Trophoblast cell (in vitro differentiated cells and primary cell): Measurements from ENCODE around the gene HSPA8.

Experiments
- DNase-seq, 2 donors: peaks; one replicate each; pipeline ENCODE4 v3.0.0-alpha.2; 2016
- H2AFZ ChIP-seq: 2 replicates; pipeline ENCODE4 v1.6.1; 2013; ENCODE audit warnings: low read length, moderate library complexity, mild to moderate bottlenecking; ENCODE audit not compliant: insufficient read depth, poor library complexity
- H2AK5ac ChIP-seq: 2 replicates; pipeline ENCODE4 v1.6.1; 2013; ENCODE audit warnings: mild to moderate bottlenecking, low read length
- H2BK120ac ChIP-seq: 2 replicates; pipeline ENCODE4 v1.6.1; 2013; ENCODE audit warnings: low read length, mild to moderate bottlenecking, moderate library complexity; ENCODE audit not compliant: insufficient read depth, poor library complexity
- H2BK12ac ChIP-seq: 2 replicates; pipeline ENCODE4 v1.6.1; 2013; ENCODE audit warnings: mild to moderate bottlenecking, low read length, moderate library complexity
- H2BK5ac ChIP-seq: 2 replicates; pipeline ENCODE4 v1.6.1; 2013; ENCODE audit warnings: low read length, low read depth, moderate library complexity, mild to moderate bottlenecking; ENCODE audit not compliant: poor library complexity
- H3K14ac ChIP-seq: 2 replicates; pipeline ENCODE4 v1.6.1; 2013; ENCODE audit warnings: mild to moderate bottlenecking, low read length
- H3K18ac ChIP-seq: 2 replicates; pipeline ENCODE4 v1.6.1; 2013; ENCODE audit warnings: mild to moderate bottlenecking, low read length
- H3K23ac ChIP-seq: 2 replicates; pipeline ENCODE4 v1.6.1; 2013; ENCODE audit warnings: low read length
- H3K27ac ChIP-seq: 2 replicates; pipeline ENCODE4 v1.5.1; 2013; ENCODE audit warnings: low read depth, mild to moderate bottlenecking, inconsistent platforms, low read length, moderate library complexity
- H3K27me3 ChIP-seq: 2 replicates; pipeline ENCODE4 v1.6.1; 2013; ENCODE audit warnings: inconsistent platforms, mild to moderate bottlenecking, low read length, moderate library complexity; ENCODE audit not compliant: insufficient read depth
- H3K36me3 ChIP-seq, 2 experiments: 1 replicate in 1 of 2; 2 replicates in 1 of 2; pipeline ENCODE4 v1.6.1; 2013; ENCODE audit warnings: low read length in 2 of 2, mild to moderate bottlenecking in 2 of 2, moderate library complexity in 1 of 2; ENCODE audit not compliant: insufficient read depth in 2 of 2, control insufficient read depth in 1 of 2
- H3K4ac ChIP-seq: 2 replicates; pipeline ENCODE4 v1.6.1; 2013; ENCODE audit warnings: low read depth, mild to moderate bottlenecking, low read length, moderate library complexity
- H3K4me1 ChIP-seq, 2 experiments: 1 replicate in 1 of 2; 2 replicates in 1 of 2; pipeline ENCODE4 v1.6.1; 2013; ENCODE audit warnings: low read length in 2 of 2, mild to moderate bottlenecking in 2 of 2, moderate library complexity in 1 of 2; ENCODE audit not compliant: insufficient read depth in 2 of 2, control insufficient read depth in 1 of 2
- H3K4me2 ChIP-seq: 2 replicates; pipeline ENCODE4 v1.6.1; 2013; ENCODE audit warnings: inconsistent platforms, mild to moderate bottlenecking, low read length, moderate library complexity
- H3K4me3 ChIP-seq: 2 replicates; pipeline ENCODE4 v1.5.1; 2013; ENCODE audit warnings: mild to moderate bottlenecking, low read depth, low read length, inconsistent platforms
- H3K79me1 ChIP-seq: one replicate; pipeline ENCODE4 v1.6.1; 2013; ENCODE audit warnings: low read length
- H3K79me2 ChIP-seq: 2 replicates; pipeline ENCODE4 v1.6.1; 2013; ENCODE audit warnings: low read length, mild to moderate bottlenecking; ENCODE audit not compliant: control insufficient read depth, insufficient read depth, poor library complexity
- H3K9ac ChIP-seq: 2 replicates; pipeline ENCODE4 v1.6.1; 2013; ENCODE audit warnings: mild to moderate bottlenecking, low read length
- H3K9me3 ChIP-seq: 2 replicates; pipeline ENCODE4 v1.6.1; 2013; ENCODE audit warnings: low read depth, mild to moderate bottlenecking, control low read depth, inconsistent platforms, low read length; ENCODE audit not compliant: insufficient read depth
- H4K12ac ChIP-seq: 2 replicates; pipeline ENCODE4 v1.6.1; 2013; ENCODE audit warnings: low read depth, mild to moderate bottlenecking, low read length, moderate library complexity
- H4K8ac ChIP-seq: 2 replicates; pipeline ENCODE4 v1.6.1; 2013; ENCODE audit warnings: low read depth, mild to moderate bottlenecking, low read length, moderate library complexity
- H4K91ac ChIP-seq: one replicate; pipeline ENCODE4 v1.6.1; 2013; ENCODE audit warnings: low read depth, mild to moderate bottlenecking, low read length, moderate library complexity
- WGBS: extraction: QIAGEN DNeasy Blood & Tissue Kit; methylation state at CpG from one replicate; pipeline ENCODE4 v1.1.7; 2013; ENCODE audit warnings: missing lambda C conversion rate; ENCODE audit not compliant: insufficient read length, insufficient coverage; ENCODE audit errors: extremely low coverage; 5-methylcytosine and 5-hydroxymethylcytosine counted together

Gene HSPA8

DNA sequence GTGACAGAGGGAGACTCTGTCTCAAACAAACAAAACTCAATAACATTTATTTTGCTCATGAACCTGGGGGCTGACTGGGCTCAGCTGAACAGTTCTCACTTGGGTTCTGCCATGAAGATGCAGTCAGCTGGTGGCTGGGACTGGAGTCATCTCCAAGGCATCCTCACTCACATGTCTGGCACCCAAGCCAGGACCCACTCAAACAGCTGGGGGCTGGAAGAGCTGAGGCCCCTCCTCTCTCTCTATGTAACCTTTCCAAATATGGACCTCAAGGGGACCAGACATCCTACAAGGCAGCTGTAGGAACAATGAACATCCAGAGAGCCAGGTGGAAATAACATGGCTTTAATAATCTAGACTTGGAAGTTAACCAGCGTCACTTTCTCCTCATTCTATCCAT lies 16.8 kb downstream of the HSPA8 start:
- WGBS, result no CpG with 5 or more reads among the region's 1 CpG
- Histone ChIP-seq H3K14ac (no peak overlapping the region), H3K4ac (no peak overlapping the region), H2BK5ac (no peak overlapping the region), H3K79me1 (no peaks in the 10 kb centered on the region), H2BK120ac (no peak overlapping the region), H4K91ac (no peak overlapping the region), H3K9me3 (no peaks in the 10 kb centered on the region), H3K79me2 (no peaks in the 10 kb centered on the region), H3K27ac (no peak overlapping the region), H4K8ac (no peak overlapping the region), H2AK5ac (no peak overlapping the region), H4K12ac (no peak overlapping the region), H3K4me1 (no peaks in the 10 kb centered on the region), H3K9ac (no peak overlapping the region), H3K4me2 (no peak overlapping the region), H3K23ac (no peak overlapping the region), H3K27me3 (no peaks in the 10 kb centered on the region), H2BK12ac (no peak overlapping the region), H2AFZ (no peak overlapping the region), H3K18ac (no peak overlapping the region), H3K36me3 (no peaks in the 10 kb centered on the region), H3K4me3 (no peak overlapping the region)
- no peak for DNase-seq

GRCh38 chr11:123041185-123041584 lies 20.8 kb downstream of the HSPA8 start:
- no peaks in the 10 kb centered on the region for H3K27me3 ChIP-seq
- H3K9ac ChIP-seq, result no peak overlapping the region
- H3K4me2 ChIP-seq, result no peak overlapping the region
- no peak overlapping the region for H4K12ac ChIP-seq
- H3K4me1 ChIP-seq, result no peaks in the 10 kb centered on the region
- no peaks in the 10 kb centered on the region for H3K36me3 ChIP-seq
- H3K79me1 ChIP-seq, result no peaks in the 10 kb centered on the region
- H3K9me3 ChIP-seq, result no peaks in the 10 kb centered on the region
- no peak overlapping the region for H3K4me3 ChIP-seq
- no CpG with 5 or more reads among the region's 10 CpGs for WGBS
- no peak overlapping the region for H3K14ac ChIP-seq
- no peak overlapping the region for H3K23ac ChIP-seq
- H3K18ac ChIP-seq, result no peak overlapping the region
- H3K4ac ChIP-seq, result no peak overlapping the region
- H2BK120ac ChIP-seq, result no peak overlapping the region
- no peak overlapping the region for H4K91ac ChIP-seq
- H3K27ac ChIP-seq, result no peak overlapping the region
- H2AK5ac ChIP-seq, result no peak overlapping the region
- H4K8ac ChIP-seq, result no peak overlapping the region
- no peak for DNase-seq
- no peak overlapping the region for H2BK12ac ChIP-seq
- no peaks in the 10 kb centered on the region for H3K79me2 ChIP-seq
- no peak overlapping the region for H2AFZ ChIP-seq
- H2BK5ac ChIP-seq, result no peak overlapping the region

DNA sequence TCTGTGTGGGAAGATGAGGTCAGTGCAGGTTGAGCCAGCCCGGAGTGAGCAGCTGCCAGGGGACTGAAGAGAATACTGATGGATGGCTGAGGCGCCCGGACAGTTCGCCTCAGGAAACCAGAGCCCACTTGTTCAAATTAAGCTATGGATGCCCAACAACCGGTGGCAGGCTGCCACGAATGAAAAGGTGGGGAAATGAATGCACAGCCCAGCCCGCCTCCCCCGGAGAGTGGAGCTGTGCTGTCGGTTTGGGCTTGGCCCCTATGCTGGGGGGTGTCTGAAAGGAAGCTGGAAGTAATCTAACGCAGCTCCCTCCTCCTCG lies 21.9 kb downstream of the HSPA8 start:
- Histone ChIP-seq H3K4me3 (no peak overlapping the region), H2BK12ac (no peak overlapping the region), H3K36me3 (no peaks in the 10 kb centered on the region), H3K9me3 (no peaks in the 10 kb centered on the region), H2BK120ac (no peak overlapping the region), H3K27me3 (no peaks in the 10 kb centered on the region), H2BK5ac (no peak overlapping the region), H4K12ac (no peak overlapping the region), H3K9ac (no peak overlapping the region), H2AK5ac (no peak overlapping the region), H3K4me1 (no peaks in the 10 kb centered on the region), H3K27ac (no peak overlapping the region), H3K14ac (no peak overlapping the region), H4K91ac (no peak overlapping the region), H3K23ac (no peak overlapping the region), H3K79me2 (no peaks in the 10 kb centered on the region), H4K8ac (no peak overlapping the region), H3K79me1 (no peaks in the 10 kb centered on the region), H3K18ac (no peak overlapping the region), H3K4ac (no peak overlapping the region), H2AFZ (no peak overlapping the region), H3K4me2 (no peak overlapping the region)
- no peak for DNase-seq
- WGBS, result no CpG with 5 or more reads among the region's 11 CpGs

GRCh38 chr11:123035831-123036230 lies 26.1 kb downstream of the HSPA8 start:
- Histone ChIP-seq H3K23ac (no peak overlapping the region), H3K4me2 (no peak overlapping the region), H4K8ac (no peak overlapping the region), H3K79me2 (no peaks in the 10 kb centered on the region), H4K12ac (no peak overlapping the region), H2BK120ac (no peak overlapping the region), H3K9ac (no peak overlapping the region), H3K4ac (no peak overlapping the region), H3K14ac (no peak overlapping the region), H2AFZ (no peak overlapping the region), H3K79me1 (no peaks in the 10 kb centered on the region), H3K36me3 (no peaks in the 10 kb centered on the region), H2AK5ac (no peak overlapping the region), H3K4me1 (no peaks in the 10 kb centered on the region), H3K27me3 (no peaks in the 10 kb centered on the region), H2BK12ac (no peak overlapping the region), H3K18ac (no peak overlapping the region), H4K91ac (no peak overlapping the region), H3K9me3 (no peaks in the 10 kb centered on the region), H2BK5ac (no peak overlapping the region), H3K4me3 (no peak overlapping the region), H3K27ac (no peak overlapping the region)
- WGBS, result no CpG with 5 or more reads among the region's 10 CpGs
- DNase-seq, result peak in 1 of 2 donors; percentile 52
